Chondrocyte (in vitro differentiated cells): ENCODE results near the gene CAD. TPM values are rescaled to one million over a fixed set of nuclear protein-coding genes. Genes with fewer than 3 reads are reported as not detected.

Experiments used
- DNase-seq: peaks from one replicate; pipeline ENCODE4 v3.0.0; 2021; ENCODE audit warnings: mixed read lengths, low spot score
- H3K27ac Mint-ChIP-seq: one replicate; pipeline ENCODE4 v1.8.0; 2021; ENCODE audit warnings: mild to moderate bottlenecking, moderate library complexity, mixed read lengths; ENCODE audit not compliant: unreplicated experiment
- H3K27me3 Mint-ChIP-seq: 2 replicates; pipeline ENCODE4 v1.8.0; 2021; ENCODE audit warnings: low read depth, mixed read lengths
- H3K36me3 Mint-ChIP-seq: 2 replicates; pipeline ENCODE4 v1.8.0; 2021; ENCODE audit warnings: low read depth, mixed read lengths
- H3K4me1 Mint-ChIP-seq: 2 replicates; pipeline ENCODE4 v1.8.0; 2021; ENCODE audit warnings: low read depth, mild to moderate bottlenecking, mixed read lengths
- H3K4me3 Mint-ChIP-seq: one replicate; pipeline ENCODE4 v1.8.0; 2021; ENCODE audit warnings: mild to moderate bottlenecking, moderate library complexity, mixed read lengths; ENCODE audit not compliant: unreplicated experiment
- H3K9me3 Mint-ChIP-seq: 2 replicates; pipeline ENCODE4 v1.8.0; 2021; ENCODE audit warnings: low read depth, mixed read lengths
- total RNA-seq: library from RNA; stranded (reverse); gene quantifications from 3 replicates; pipeline ENCODE4 v1.2.1, GENCODE V29; 2021
- TF ChIP-seq, protein P1 (sequence below): fragments of 200-600 bp; sonication (generic); IDR thresholded peaks from 2 replicates; pipeline ENCODE4 v1.5.0; 2021; ENCODE audit warnings: antibody characterized with exemption, mild to moderate bottlenecking, moderate library complexity

The CAD gene
- total RNA-seq, 1 donor from 2014 or later: 55.0 TPM

DNA sequence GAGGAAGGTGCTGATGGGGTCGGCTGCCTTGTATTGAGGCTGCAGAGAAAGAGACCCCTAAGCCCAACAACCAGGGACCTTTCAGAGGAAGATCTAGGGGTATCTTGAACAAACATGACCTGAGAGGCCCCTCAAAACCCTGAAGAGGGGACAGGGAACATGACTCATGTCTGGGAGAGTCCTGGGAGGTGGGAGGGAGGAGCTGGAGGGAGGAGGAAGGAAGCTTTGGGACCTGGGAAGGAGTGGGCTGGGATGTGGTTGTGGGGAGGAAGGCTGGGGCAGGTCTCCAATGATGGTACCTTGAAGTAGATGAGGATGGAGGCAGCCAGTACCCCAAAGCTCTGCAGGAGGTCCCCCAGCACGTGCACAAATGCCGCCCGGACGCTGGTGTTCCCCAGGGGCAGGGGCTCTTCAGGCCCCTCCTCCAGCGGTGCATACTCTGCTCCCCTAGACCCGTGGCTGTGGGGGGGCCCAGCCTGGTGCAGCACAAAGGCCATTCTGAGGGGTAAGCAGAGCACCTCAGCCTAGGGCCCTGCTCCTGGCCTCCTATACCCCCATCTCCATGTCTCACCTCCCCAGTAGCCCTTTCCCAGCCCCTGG lies 39.8 kb downstream of the CAD start:
- Mint-ChIP-seq H3K36me3 (peaks cover 4% of the 10 kb centered on the region), H3K4me1 (peaks cover 26% of the 10 kb centered on the region), H3K4me3 (no peak overlapping the region), H3K27ac (no peak overlapping the region), H3K27me3 (peaks cover 29% of the 10 kb centered on the region), H3K9me3 (no peaks in the 10 kb centered on the region)
- TF ChIP-seq, protein P1, sequence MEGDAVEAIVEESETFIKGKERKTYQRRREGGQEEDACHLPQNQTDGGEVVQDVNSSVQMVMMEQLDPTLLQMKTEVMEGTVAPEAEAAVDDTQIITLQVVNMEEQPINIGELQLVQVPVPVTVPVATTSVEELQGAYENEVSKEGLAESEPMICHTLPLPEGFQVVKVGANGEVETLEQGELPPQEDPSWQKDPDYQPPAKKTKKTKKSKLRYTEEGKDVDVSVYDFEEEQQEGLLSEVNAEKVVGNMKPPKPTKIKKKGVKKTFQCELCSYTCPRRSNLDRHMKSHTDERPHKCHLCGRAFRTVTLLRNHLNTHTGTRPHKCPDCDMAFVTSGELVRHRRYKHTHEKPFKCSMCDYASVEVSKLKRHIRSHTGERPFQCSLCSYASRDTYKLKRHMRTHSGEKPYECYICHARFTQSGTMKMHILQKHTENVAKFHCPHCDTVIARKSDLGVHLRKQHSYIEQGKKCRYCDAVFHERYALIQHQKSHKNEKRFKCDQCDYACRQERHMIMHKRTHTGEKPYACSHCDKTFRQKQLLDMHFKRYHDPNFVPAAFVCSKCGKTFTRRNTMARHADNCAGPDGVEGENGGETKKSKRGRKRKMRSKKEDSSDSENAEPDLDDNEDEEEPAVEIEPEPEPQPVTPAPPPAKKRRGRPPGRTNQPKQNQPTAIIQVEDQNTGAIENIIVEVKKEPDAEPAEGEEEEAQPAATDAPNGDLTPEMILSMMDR: no peak
- DNase-seq: no peak

DNA sequence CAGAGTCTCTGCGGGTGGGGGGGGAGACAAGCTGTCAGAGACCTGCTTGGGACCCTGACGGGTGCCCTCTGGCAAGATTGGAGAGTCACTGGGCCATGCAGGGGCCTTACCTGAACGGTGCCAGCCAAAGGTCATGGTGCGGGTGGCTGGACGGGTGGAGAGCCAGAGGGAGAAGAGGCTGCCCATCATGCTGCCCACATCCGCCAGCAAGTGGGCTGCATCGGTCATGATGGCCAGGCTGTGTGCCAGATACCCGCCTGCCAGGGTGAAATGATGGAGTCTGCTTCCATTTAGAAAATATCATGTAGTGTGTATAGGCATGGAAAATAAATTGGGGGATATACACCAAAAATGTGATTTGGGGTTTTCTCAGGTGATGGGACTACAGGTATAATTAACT lies 40.9 kb downstream of the CAD start:
- Mint-ChIP-seq H3K36me3 (peaks cover 4% of the 10 kb centered on the region), H3K9me3 (no peaks in the 10 kb centered on the region), H3K4me1 (peaks cover 27% of the 10 kb centered on the region), H3K27ac (no peak overlapping the region), H3K4me3 (no peak overlapping the region), H3K27me3 (peaks cover 30% of the 10 kb centered on the region)
- TF ChIP-seq, protein P1: no peak
- no peak for DNase-seq

DNA sequence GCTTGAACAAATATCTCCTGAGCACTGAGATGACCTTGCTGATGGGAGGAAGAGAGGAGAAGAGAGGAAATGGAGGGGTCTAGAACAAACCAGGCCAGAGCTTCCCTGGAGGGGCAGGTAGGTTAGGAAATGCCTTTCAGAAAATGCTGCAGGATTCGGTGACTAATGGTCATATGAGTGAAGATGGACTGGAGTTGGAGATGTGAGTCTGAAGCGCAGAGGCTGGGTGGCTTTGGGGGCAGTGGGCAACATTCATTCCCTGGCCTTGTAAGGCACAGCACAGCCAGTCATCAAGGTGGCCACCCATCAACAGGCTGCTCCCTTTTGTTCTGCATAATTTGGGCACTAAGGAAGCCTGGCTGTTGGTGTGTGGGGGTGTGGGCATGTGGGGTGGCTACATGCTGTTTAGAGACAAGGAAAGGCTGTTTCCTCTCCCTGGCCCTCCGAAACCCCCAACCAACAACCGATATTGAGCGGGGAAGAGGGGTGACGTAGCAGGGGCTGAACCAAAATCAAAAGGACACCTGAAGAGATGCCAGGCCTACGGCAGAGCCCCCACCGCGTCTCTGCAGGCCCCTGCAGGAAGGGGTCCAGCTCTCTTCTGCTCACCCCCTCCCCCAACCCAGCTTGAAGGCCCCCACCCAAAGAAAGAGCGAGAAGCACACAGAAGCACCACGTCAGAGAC lies 44.2 kb downstream of the CAD start:
- TF ChIP-seq, protein P1: no peak
- peaks cover 45% of the 10 kb centered on the region for H3K27me3 Mint-ChIP-seq
- peaks cover 5% of the 10 kb centered on the region for H3K36me3 Mint-ChIP-seq
- no peak for DNase-seq
- H3K4me3 Mint-ChIP-seq: peak overlapping the region; percentile 51
- H3K9me3 Mint-ChIP-seq: no peaks in the 10 kb centered on the region
- peaks cover 23% of the 10 kb centered on the region for H3K4me1 Mint-ChIP-seq
- no peak overlapping the region for H3K27ac Mint-ChIP-seq

DNA sequence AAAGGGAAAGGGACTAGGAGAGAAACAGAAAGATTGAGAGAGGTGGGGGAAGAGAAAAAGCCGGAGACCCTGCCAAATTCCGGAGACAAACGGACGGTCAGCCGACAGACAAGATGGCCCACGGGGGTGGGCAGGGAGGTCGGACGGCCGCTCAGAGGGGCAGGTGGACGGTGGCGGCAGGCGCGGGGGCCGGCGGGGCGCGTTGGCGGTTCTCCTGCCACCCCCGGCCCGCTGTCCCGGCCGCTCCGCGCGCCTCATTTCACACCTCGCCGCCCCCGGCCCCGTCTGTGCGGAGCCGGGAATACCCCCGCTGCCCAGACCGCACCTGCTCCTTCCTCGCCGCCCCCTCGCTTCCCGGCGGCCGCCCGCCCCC lies 44.7 kb downstream of the CAD start:
- DNase-seq: no peak
- H3K36me3 Mint-ChIP-seq: peaks cover 5% of the 10 kb centered on the region
- peaks cover 19% of the 10 kb centered on the region for H3K4me1 Mint-ChIP-seq
- peaks cover 45% of the 10 kb centered on the region for H3K27me3 Mint-ChIP-seq
- TF ChIP-seq, protein P1: no peak
- H3K4me3 Mint-ChIP-seq: peak overlapping the region; percentile 51
- H3K27ac Mint-ChIP-seq: no peak overlapping the region
- no peaks in the 10 kb centered on the region for H3K9me3 Mint-ChIP-seq

DNA sequence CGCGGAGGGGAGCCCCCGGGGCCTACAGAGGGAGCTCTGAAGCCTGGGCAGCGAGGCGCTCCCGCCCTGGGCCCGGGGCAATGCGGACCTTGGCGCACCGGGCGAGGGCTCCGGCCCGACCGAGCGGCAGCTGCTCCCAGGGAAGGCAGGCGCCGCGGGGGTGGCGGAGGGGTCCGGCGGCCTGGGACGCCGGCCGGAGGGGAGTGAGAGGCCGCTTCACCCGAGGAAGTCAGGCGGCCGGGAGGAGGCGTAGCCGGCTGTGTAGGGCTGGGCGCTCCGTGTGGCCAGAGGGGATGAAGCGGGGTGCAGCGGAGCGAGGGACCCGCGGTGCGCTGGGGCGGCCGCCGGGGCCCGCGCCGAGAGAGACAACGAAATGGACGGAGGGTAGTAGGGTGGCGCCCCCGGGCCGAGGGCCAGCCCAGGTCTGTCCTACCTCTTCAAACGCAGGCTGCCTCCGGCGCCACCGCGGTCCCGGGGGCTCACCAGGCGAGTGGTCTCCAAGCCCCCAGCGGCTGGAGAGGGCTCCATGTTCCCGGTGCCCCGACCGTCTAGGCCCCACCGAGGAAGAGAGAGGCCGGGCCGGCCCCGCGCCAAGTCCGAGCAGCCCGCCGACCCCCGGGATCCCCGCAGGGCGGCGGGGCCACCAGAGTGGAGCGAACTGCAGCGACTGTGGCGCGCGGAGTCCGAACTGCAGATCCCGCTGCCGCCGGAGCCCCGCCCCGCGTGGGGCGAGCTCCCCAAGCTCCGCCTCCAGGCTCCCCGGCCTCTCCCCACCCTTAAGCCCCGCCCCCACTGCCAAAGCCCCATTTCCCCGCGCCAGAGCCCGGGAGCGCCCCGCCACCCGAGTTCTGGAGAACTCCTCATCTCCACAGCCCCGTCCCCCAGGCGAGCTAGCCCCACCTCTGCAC lies 45.5 kb downstream of the CAD start, which contains the start of gene SLC30A3:
SLC30A3 (minus strand) TSS at position 669 of the 908 bp plus-strand sequence; CDS start at position 528, 141 bp downstream.
- H3K27me3 Mint-ChIP-seq: peaks cover 45% of the 10 kb centered on the region

More for the DNA sequence above, 45.5 kb downstream of the CAD start, which contains the start of gene SLC30A3:
- H3K36me3 Mint-ChIP-seq: peaks cover 5% of the 10 kb centered on the region
- DNase-seq: no peak
- TF ChIP-seq, protein P1: peak; percentile 35
- peaks cover 19% of the 10 kb centered on the region for H3K4me1 Mint-ChIP-seq
- no peak within 1 kb of the TSS for H3K27ac Mint-ChIP-seq
- H3K9me3 Mint-ChIP-seq: no peaks in the 10 kb centered on the region
- peak within 1 kb of the TSS; percentile 73 for H3K4me3 Mint-ChIP-seq
